HG02852 (cell line): ENCODE measurements around the gene C22orf39.
"Not testable (repeated sequence)": the region's sequence is repeated elsewhere in the genome, so short reads cannot be mapped to it uniquely, and the experiment has no call there.

Experiments used
- ATAC-seq: cut with Tn5 transposase; IDR thresholded peaks from one replicate; pipeline ENCODE4 v1.9.1; 2021; ENCODE audit warnings: mild to moderate bottlenecking, moderate library complexity; ENCODE audit not compliant: unreplicated experiment

Gene C22orf39

GRCh38 chr22:19454156-19454555 lies 6.6 kb upstream of the C22orf39 start:
- ATAC-seq: no peak

- no peak for ATAC-seq
These were observed 6.2 kb upstream of the C22orf39 start for GRCh38 chr22:19453718-19454117.

GRCh38 chr22:19451570-19451969 lies 4.1 kb upstream of the C22orf39 start:
- ATAC-seq: no peak

- no peak for ATAC-seq
These were observed 3.1 kb upstream of the C22orf39 start for GRCh38 chr22:19450363-19451175.

GRCh38 chr22:19449422-19449767 lies 1.9 kb upstream of the C22orf39 start:
- no peak for ATAC-seq

GRCh38 chr22:19448739-19449421 lies 1.4 kb upstream of the C22orf39 start:
- ATAC-seq: no peak

- ATAC-seq: no peak
These were observed 631 bp upstream of the C22orf39 start for GRCh38 chr22:19448076-19448607.

- no peak for ATAC-seq
These were observed 745 bp downstream of the C22orf39 start for GRCh38 chr22:19446603-19447329.

- not testable (repeated sequence) for ATAC-seq
These were observed 2.1 kb downstream of the C22orf39 start for GRCh38 chr22:19445279-19445982.

- no peak for ATAC-seq
These were observed 3.8 kb downstream of the C22orf39 start for GRCh38 chr22:19443544-19444211.

- ATAC-seq: no peak
These were observed 5.3 kb downstream of the C22orf39 start for GRCh38 chr22:19442166-19442565.

- no peak for ATAC-seq
These were observed 6.9 kb downstream of the C22orf39 start for GRCh38 chr22:19440411-19441195.

GRCh38 chr22:19438298-19438697 lies 9.2 kb downstream of the C22orf39 start:
- no peak for ATAC-seq

GRCh38 chr22:19436444-19437161 lies 10.9 kb downstream of the C22orf39 start:
- not testable (repeated sequence) for ATAC-seq

GRCh38 chr22:19434829-19435580 lies 12.5 kb downstream of the C22orf39 start:
- no peak for ATAC-seq

- ATAC-seq: no peak
These were observed 13.1 kb downstream of the C22orf39 start for GRCh38 chr22:19434401-19434800.

- peak; percentile 73 for ATAC-seq
These were observed 15.2 kb downstream of the C22orf39 start, which contains the start of gene MRPL40 for GRCh38 chr22:19432133-19432851. Gene MRPL40, plus strand, starts transcription at chr22:19432545. Its CDS starts 10 bp downstream, at chr22:19432555.
